Keratinocyte (primary cell): ENCODE data around the gene TTC31.

Source experiments
- EZH2 ChIP-seq: IDR thresholded peaks from one replicate; pipeline ENCODE4 v1.6.1; 2012; ENCODE audit warnings: inconsistent platforms, mild to moderate bottlenecking, low read length, moderate library complexity
- TF ChIP-seq, protein P1 (sequence below), 3 experiments: IDR thresholded peaks in 1 of 3; conservative IDR thresholded peaks in 1 of 3; optimal IDR thresholded peaks in 1 of 3; 2 replicates in 2 of 3; 3 replicates in 1 of 3; pipeline versions ENCODE3 to v1.5.1; 2011; ENCODE audit warnings: low read length in 3 of 3, mild to moderate bottlenecking in 3 of 3, moderate library complexity in 2 of 3, control low read depth in 1 of 3, inconsistent platforms in 1 of 3; ENCODE audit not compliant: insufficient read depth in 2 of 3; ENCODE audit errors: extremely low read depth in 1 of 3

DNA sequence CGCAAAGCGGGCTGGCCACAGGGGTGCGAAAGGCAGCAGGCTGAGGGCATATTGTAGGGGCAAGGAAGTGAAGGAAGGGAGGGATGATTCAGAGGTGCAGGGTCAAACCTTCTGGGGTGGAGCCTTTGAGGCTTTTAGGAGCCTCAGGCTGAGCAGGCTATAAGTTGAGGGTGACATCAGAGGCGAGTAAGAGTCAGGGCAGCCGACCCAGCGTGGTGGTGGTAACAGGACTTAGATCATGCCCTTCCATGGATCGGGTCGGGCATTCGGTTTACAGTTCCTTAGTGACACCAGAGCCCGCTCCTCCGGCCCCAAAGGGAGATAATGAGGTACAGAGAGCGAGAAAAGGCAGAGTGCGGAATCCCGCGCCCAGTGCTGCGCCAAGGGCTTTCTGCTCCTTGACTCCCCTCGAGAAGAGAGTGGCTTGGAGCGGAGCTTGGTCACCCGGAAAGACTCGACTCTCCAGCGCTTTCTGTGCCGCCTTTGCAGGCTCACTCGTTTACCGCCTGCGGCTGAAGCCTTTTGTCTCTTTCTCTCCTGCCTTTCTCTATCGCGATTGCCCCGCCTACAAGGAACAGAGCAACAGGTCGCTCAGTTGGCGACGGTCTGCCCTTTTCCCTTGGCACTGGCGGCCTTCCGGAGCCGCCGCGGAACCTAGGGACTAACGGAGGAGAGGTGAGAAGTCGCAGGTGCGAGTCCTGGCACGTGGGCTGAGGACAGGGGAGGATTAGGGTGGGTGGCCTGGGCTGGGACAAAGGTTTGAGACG lies 15.8 kb downstream of the TTC31 start:
- TF ChIP-seq, protein P1, sequence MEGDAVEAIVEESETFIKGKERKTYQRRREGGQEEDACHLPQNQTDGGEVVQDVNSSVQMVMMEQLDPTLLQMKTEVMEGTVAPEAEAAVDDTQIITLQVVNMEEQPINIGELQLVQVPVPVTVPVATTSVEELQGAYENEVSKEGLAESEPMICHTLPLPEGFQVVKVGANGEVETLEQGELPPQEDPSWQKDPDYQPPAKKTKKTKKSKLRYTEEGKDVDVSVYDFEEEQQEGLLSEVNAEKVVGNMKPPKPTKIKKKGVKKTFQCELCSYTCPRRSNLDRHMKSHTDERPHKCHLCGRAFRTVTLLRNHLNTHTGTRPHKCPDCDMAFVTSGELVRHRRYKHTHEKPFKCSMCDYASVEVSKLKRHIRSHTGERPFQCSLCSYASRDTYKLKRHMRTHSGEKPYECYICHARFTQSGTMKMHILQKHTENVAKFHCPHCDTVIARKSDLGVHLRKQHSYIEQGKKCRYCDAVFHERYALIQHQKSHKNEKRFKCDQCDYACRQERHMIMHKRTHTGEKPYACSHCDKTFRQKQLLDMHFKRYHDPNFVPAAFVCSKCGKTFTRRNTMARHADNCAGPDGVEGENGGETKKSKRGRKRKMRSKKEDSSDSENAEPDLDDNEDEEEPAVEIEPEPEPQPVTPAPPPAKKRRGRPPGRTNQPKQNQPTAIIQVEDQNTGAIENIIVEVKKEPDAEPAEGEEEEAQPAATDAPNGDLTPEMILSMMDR (optimal IDR thresholded peaks at IDR 0.05 in 1 of 3, IDR thresholded peaks at IDR 0.05 in 1 of 3, conservative IDR thresholded peaks at IDR 0.05 in 1 of 3; ENCODE audit: extremely low read depth in 1 of 3, insufficient read depth in 2 of 3, low read length in 3 of 3): no peak
- peak; percentile 87 for TF ChIP-seq EZH2
